IMR-90 (cell line): Measurements from ENCODE around the gene CMIP. TPM values are rescaled to one million over a fixed set of nuclear protein-coding genes. Genes with fewer than 3 reads are reported as not detected.

Source experiments
- ATAC-seq: fragments of 200-7000 bp; cut with Tn5 transposase; 2 replicates; pipeline ENCODE4 v1.9.1; 2020; ENCODE audit warnings: low read depth, mild to moderate bottlenecking, moderate library complexity
- BruUV-seq: library from RNA; stranded (reverse); fragments of 400-500 nt; replicated peaks from 2 replicates; lab custom pipeline; 2021; lab: Mats Ljungman, UMichigan
- CTCF ChIA-PET: fragments of 300-600 bp; formaldehyde crosslinking; extraction: SDS; loops from one replicate; lab custom pipeline; 2021; ENCODE audit warnings: antibody characterized with exemption; lab: Yijun Ruan, JAX
- POLR2A ChIA-PET: fragments of 300-600 bp; sonication (Branson Sonifier 250); formaldehyde crosslinking; loops from one replicate; lab custom pipeline; 2022; ENCODE audit warnings: antibody characterized with exemption; ENCODE audit not compliant: unreplicated experiment; lab: Charles Lee
- DNase-seq: peaks from one replicate; pipeline ENCODE4 v3.0.0; 2013
- H2AFZ ChIP-seq: replicated peaks from 2 replicates; pipeline ENCODE3; 2013; ENCODE audit warnings: low read length, mild to moderate bottlenecking; ENCODE audit not compliant: poor library complexity
- H2AK5ac ChIP-seq: 2 replicates; pipeline ENCODE4 v1.6.1; 2013; ENCODE audit warnings: low read depth, low read length, inconsistent platforms
- H2AK9ac ChIP-seq: replicated peaks from 2 replicates; pipeline ENCODE3; 2013; ENCODE audit warnings: mild to moderate bottlenecking, low read depth, low read length, moderate library complexity; ENCODE audit not compliant: poor library complexity
- H2BK120ac ChIP-seq: 2 replicates; pipeline ENCODE4 v1.6.1; 2013; ENCODE audit warnings: low read depth, low read length, inconsistent platforms
- H2BK15ac ChIP-seq: 3 replicates; pipeline ENCODE4 v1.6.1; 2013; ENCODE audit warnings: low read depth, low read length, inconsistent platforms
- H2BK20ac ChIP-seq: 2 replicates; pipeline ENCODE4 v1.6.1; 2013; ENCODE audit warnings: low read depth, mild to moderate bottlenecking, inconsistent platforms, low read length, moderate library complexity
- H2BK5ac ChIP-seq: 2 replicates; pipeline ENCODE4 v1.6.1; 2013; ENCODE audit warnings: mild to moderate bottlenecking, low read depth, low read length, inconsistent platforms; ENCODE audit not compliant: poor library complexity, severe bottlenecking
- H3K14ac ChIP-seq: replicated peaks from 2 replicates; pipeline ENCODE4 v1.6.1; 2013; ENCODE audit warnings: low read depth, low read length, inconsistent platforms
- H3K18ac ChIP-seq: 2 replicates; pipeline ENCODE4 v1.6.1; 2013; ENCODE audit warnings: low read depth, low read length, control low read depth
- H3K23ac ChIP-seq: 2 replicates; pipeline ENCODE4 v1.6.1; 2013; ENCODE audit warnings: low read depth, low read length, inconsistent platforms
- H3K27ac ChIP-seq: 2 replicates; pipeline ENCODE4 v1.5.1; 2013; ENCODE audit warnings: mild to moderate bottlenecking, control low read depth, low read length; ENCODE audit not compliant: insufficient read depth
- H3K27me3 ChIP-seq: 2 replicates; pipeline ENCODE4 v1.6.1; 2013; ENCODE audit warnings: low read length; ENCODE audit not compliant: control insufficient read depth, insufficient read depth
- H3K36me3 ChIP-seq: 2 replicates; pipeline ENCODE4 v1.6.1; 2013; ENCODE audit warnings: low read length, mixed read lengths; ENCODE audit not compliant: control insufficient read depth, insufficient read depth
- H3K4ac ChIP-seq: 2 replicates; pipeline ENCODE4 v1.6.1; 2013; ENCODE audit warnings: low read depth, low read length, inconsistent platforms
- H3K4me1 ChIP-seq: 2 replicates; pipeline ENCODE4 v1.6.1; 2013; ENCODE audit warnings: low read length, mixed read lengths; ENCODE audit not compliant: control insufficient read depth, insufficient read depth
- H3K4me2 ChIP-seq: 2 replicates; pipeline ENCODE4 v1.6.1; 2013; ENCODE audit warnings: low read depth, mild to moderate bottlenecking, control low read depth, low read length, moderate library complexity
- H3K4me3 ChIP-seq: 2 replicates; pipeline ENCODE4 v1.5.1; 2013; ENCODE audit warnings: low read depth, mild to moderate bottlenecking, control low read depth, low read length, moderate library complexity; ENCODE audit not compliant: insufficient read depth
- H3K56ac ChIP-seq: 2 replicates; pipeline ENCODE4 v1.6.1; 2013; ENCODE audit warnings: low read length, inconsistent platforms; ENCODE audit not compliant: insufficient read depth; ENCODE audit errors: extremely low read depth
- H3K79me1 ChIP-seq, 2 experiments: 2 replicates each; pipeline ENCODE4 v1.6.1; 2013; ENCODE audit warnings: low read length in 2 of 2, inconsistent platforms in 1 of 2, low read depth in 1 of 2
- H3K9ac ChIP-seq: 2 replicates; pipeline ENCODE4 v1.6.1; 2013; ENCODE audit warnings: low read depth, low read length, control low read depth
- H3K9me1 ChIP-seq: 2 replicates; pipeline ENCODE4 v1.6.1; 2013; ENCODE audit warnings: low read length, inconsistent platforms; ENCODE audit not compliant: insufficient read depth
- H3K9me3 ChIP-seq: 2 replicates; pipeline ENCODE4 v1.6.1; 2013; ENCODE audit warnings: low read length; ENCODE audit not compliant: control insufficient read depth, insufficient read depth
- H4K20me1 ChIP-seq: 2 replicates; pipeline ENCODE4 v1.6.1; 2013; ENCODE audit warnings: low read length, inconsistent platforms; ENCODE audit not compliant: insufficient read depth
- H4K5ac ChIP-seq: 2 replicates; pipeline ENCODE4 v1.6.1; 2013; ENCODE audit warnings: mild to moderate bottlenecking, low read depth, low read length, control low read depth
- H4K8ac ChIP-seq, 2 experiments: 2 replicates each; pipeline ENCODE4 v1.6.1; 2013; ENCODE audit warnings: low read depth in 2 of 2, low read length in 2 of 2, control low read depth in 1 of 2, inconsistent platforms in 1 of 2
- H4K91ac ChIP-seq: 2 replicates; pipeline ENCODE4 v1.6.1; 2013; ENCODE audit warnings: low read depth, low read length, inconsistent platforms; ENCODE audit not compliant: insufficient read depth
- CEBPB ChIP-seq: IDR thresholded peaks from 2 replicates; pipeline ENCODE4 v1.6.1; 2012; ENCODE audit warnings: low read depth, low read length, improper control_type of control experiment
- MAFK ChIP-seq: IDR thresholded peaks from 2 replicates; pipeline ENCODE4 v1.6.1; 2012; ENCODE audit warnings: low read depth, low read length, improper control_type of control experiment
- MAZ ChIP-seq: IDR thresholded peaks from 2 replicates; pipeline ENCODE4 v1.6.1; 2012; ENCODE audit warnings: low read depth, mild to moderate bottlenecking, low read length, improper control_type of control experiment, moderate library complexity, borderline replicate concordance
- RAD21 ChIP-seq: IDR thresholded peaks from 2 replicates; pipeline ENCODE4 v1.6.1; 2012; ENCODE audit warnings: low read length, improper control_type of control experiment
- RCOR1 ChIP-seq: IDR thresholded peaks from 2 replicates; pipeline ENCODE4 v1.6.1; 2012; ENCODE audit warnings: mild to moderate bottlenecking, low read length, improper control_type of control experiment; ENCODE audit not compliant: insufficient replicate concordance
- RFX5 ChIP-seq: IDR thresholded peaks from 2 replicates; pipeline ENCODE4 v1.8.0; 2012; ENCODE audit warnings: low read depth, mild to moderate bottlenecking, low read length, moderate library complexity
- WGBS, 2 experiments: methylation state at CpG; one replicate each; pipeline versions ENCODE4 v1.1.5 to v1.1.7; 2013; ENCODE audit warnings: missing lambda C conversion rate in 2 of 2; ENCODE audit not compliant: insufficient read length in 1 of 2; ENCODE audit errors: extremely low coverage in 2 of 2; 5-methylcytosine and 5-hydroxymethylcytosine counted together
- dilution Hi-C: fragments of 300-500 bp; cut with HindIII; formaldehyde crosslinking; loops from one replicate; pipeline ENCODE4 v1.14.3; 2018; ENCODE audit warnings: low sequenced_read_pairs; ENCODE audit not compliant: unreplicated experiment
- in situ Hi-C: fragments of 300-500 bp; cut with MboI; formaldehyde crosslinking; loops from 3 replicates; pipeline ENCODE4 v1.14.3; 2019; ENCODE audit warnings: low sequenced_read_pairs, inconsistent platforms, mixed read lengths
- intact Hi-C: fragments of 100-400 bp; cut with micrococcal nuclease; formaldehyde crosslinking; loops from 2 replicates; pipeline ENCODE4 v1.10.0; 2022
- polyA plus RNA-seq, 3 experiments: library from polyadenylated mRNA; depleted of rRNA; stranded (reverse); fragments of >200 nt; gene quantifications; 2 replicates each; pipeline ENCODE4 v1.2.3, GENCODE V29; 2012; ENCODE audit warnings: low replicate concordance in 1 of 3
- total RNA-seq: library from RNA; depleted of rRNA; stranded (reverse); fragments of >200 nt; gene quantifications from 2 replicates; pipeline ENCODE4 v1.2.3, GENCODE V29; 2012

The CMIP gene
- total and polyA plus RNA-seq, 2 of the 4 experiments (the other 2 are of a cell fraction): 3.2 to 11.6 TPM

DNA sequence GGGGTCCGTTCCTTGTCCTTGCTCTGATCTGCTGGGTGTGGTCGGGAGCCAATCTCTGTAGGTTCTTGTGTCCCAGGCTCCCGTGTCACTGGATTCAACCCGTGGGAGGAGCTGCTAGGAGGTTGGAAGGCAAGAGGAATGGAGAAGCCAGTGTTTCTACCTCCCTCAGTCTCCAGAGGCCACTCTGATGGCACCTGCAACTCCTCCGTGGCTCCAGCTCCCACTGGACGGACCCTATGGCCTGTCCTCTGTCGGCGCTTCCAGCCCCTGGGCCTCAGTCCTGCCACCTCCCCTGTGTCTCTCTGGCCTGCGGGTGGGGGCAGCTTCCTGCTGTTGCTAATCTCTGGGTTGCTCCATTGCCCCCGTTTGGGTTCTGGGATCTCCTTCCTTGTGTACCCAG is 71.1 kb downstream of the CMIP start:
- Histone ChIP-seq H3K9me1 (peaks cover 18% of the 10 kb centered on the region), H4K91ac (no peak overlapping the region), H3K4ac (no peak overlapping the region), H2BK120ac (no peak overlapping the region), H3K56ac (no peak overlapping the region), H3K14ac (no peak overlapping the region), H3K27ac (no peak overlapping the region), H4K8ac (no peak overlapping the region), H4K20me1 (peaks cover 19% of the 10 kb centered on the region), H2AFZ (no peak overlapping the region), H4K5ac (no peak overlapping the region), H2AK9ac (no peak overlapping the region), H3K79me1 (peaks cover 54 to 73% of the 10 kb centered on the region in 2 experiments), H3K9ac (no peak overlapping the region), H2BK5ac (no peak overlapping the region), H3K23ac (no peak overlapping the region), H3K4me2 (no peak overlapping the region), H3K18ac (no peak overlapping the region), H2AK5ac (no peak overlapping the region), H3K4me1 (peaks cover 13% of the 10 kb centered on the region), H3K4me3 (no peak overlapping the region), H3K27me3 (no peaks in the 10 kb centered on the region), H3K9me3 (peaks cover 3% of the 10 kb centered on the region), H3K36me3 (peaks cover 3% of the 10 kb centered on the region; the same call in 1 of the 2 replicates), H2BK20ac (no peak overlapping the region), H2BK15ac (no peak overlapping the region)
- TF ChIP-seq CEBPB (no peak), RAD21 (no peak), MAZ (no peak), RCOR1 (no peak), RFX5 (no peak), MAFK (no peak)
- dilution Hi-C loops (no loop called here), in situ Hi-C loops (no loop called here), intact Hi-C loops (no loop called here)
- ATAC-seq (no peak), DNase-seq (no peak)
- CTCF ChIA-PET: no interaction called here
- 98% methylated on average over 6 of the region's 10 CpGs; no CpG with 5 or more reads in 1 of the 2 experiments for whole genome bisulfite sequencing, 2 experiments
- POLR2A ChIA-PET: no interaction called here
- no TSS peak for BruUV-seq
